CD4-positive, alpha-beta T cell treated with Interleukin-6 at 100 ng/mL for 8 hours (primary cell): Measurements from ENCODE around the gene WNT7B.

ENCODE experiments used
- DNase-seq: peaks from one replicate; pipeline ENCODE4 v3.0.0-alpha.2; 2020; ENCODE audit warnings: mixed read lengths, low spot score

Gene WNT7B

GRCh38 chr22:45888221-45889092 lies 88.5 kb downstream of the WNT7B start:
- DNase-seq = no peak

GRCh38 chr22:45887202-45888131 lies 89.5 kb downstream of the WNT7B start:
- DNase-seq = no peak

GRCh38 chr22:45886540-45886939 lies 90.4 kb downstream of the WNT7B start:
- DNase-seq = no peak

- DNase-seq = no peak
Measured at GRCh38 chr22:45885941-45886395, 91.0 kb downstream of the WNT7B start.

GRCh38 chr22:45885171-45885840 lies 91.7 kb downstream of the WNT7B start:
- DNase-seq = no peak

- no peak for DNase-seq
Measured at GRCh38 chr22:45884201-45885062, 92.5 kb downstream of the WNT7B start.

- DNase-seq = no peak
Measured at GRCh38 chr22:45883811-45884170, 93.2 kb downstream of the WNT7B start.

GRCh38 chr22:45882881-45883810 lies 93.8 kb downstream of the WNT7B start:
- no peak for DNase-seq

GRCh38 chr22:45881524-45881875 lies 95.5 kb downstream of the WNT7B start:
- no peak for DNase-seq

- no peak for DNase-seq
Measured at GRCh38 chr22:45880716-45881523, 96.0 kb downstream of the WNT7B start.

GRCh38 chr22:45880091-45880715 lies 96.8 kb downstream of the WNT7B start:
- no peak for DNase-seq

GRCh38 chr22:45879552-45879949 lies 97.4 kb downstream of the WNT7B start:
- no peak for DNase-seq

GRCh38 chr22:45878901-45879551 lies 97.9 kb downstream of the WNT7B start:
- no peak for DNase-seq

- no peak for DNase-seq
Measured at GRCh38 chr22:45878051-45878781, 98.7 kb downstream of the WNT7B start.

- no peak for DNase-seq
Measured at GRCh38 chr22:45877651-45878050, 99.3 kb downstream of the WNT7B start.

GRCh38 chr22:45877036-45877380 lies 100.0 kb downstream of the WNT7B start:
- DNase-seq = no peak

GRCh38 chr22:45876136-45877035 lies 100.6 kb downstream of the WNT7B start:
- DNase-seq = no peak
